ENCODE results near the gene ARMC12.

ARMC12 gene

GRCh38 chr6:35737413-35738211, 780 bp downstream of the ARMC12 start:
- peak; percentile 20 for DNase-seq

- DNase-seq, result no peak
Measured at GRCh38 chr6:35739645-35740524, 3.1 kb downstream of the ARMC12 start.

- DNase-seq, result no peak
Measured at GRCh38 chr6:35742842-35743241, 6.0 kb downstream of the ARMC12 start.

GRCh38 chr6:35745509-35745908, 8.7 kb downstream of the ARMC12 start:
- DNase-seq, result no peak

- no peak for DNase-seq
Measured at GRCh38 chr6:35746516-35746915, 9.7 kb downstream of the ARMC12 start.

GRCh38 chr6:35747877-35748276, 11.0 kb downstream of the ARMC12 start:
- no peak for DNase-seq

- DNase-seq, result no peak
Measured at GRCh38 chr6:35750557-35750956, 13.7 kb downstream of the ARMC12 start.

- no peak for DNase-seq
Measured at GRCh38 chr6:35751594-35751993, 14.8 kb downstream of the ARMC12 start.

GRCh38 chr6:35752330-35752729, 15.5 kb downstream of the ARMC12 start:
- DNase-seq, result no peak

GRCh38 chr6:35754452-35755277, 17.8 kb downstream of the ARMC12 start:
- no peak for DNase-seq

- no peak for DNase-seq
Measured at GRCh38 chr6:35755278-35755924, 18.6 kb downstream of the ARMC12 start.

GRCh38 chr6:35757456-35758123, 20.8 kb downstream of the ARMC12 start:
- DNase-seq, result no peak

GRCh38 chr6:35759426-35759825, 22.6 kb downstream of the ARMC12 start:
- DNase-seq, result no peak

GRCh38 chr6:35765739-35766138, 28.9 kb downstream of the ARMC12 start:
- no peak for DNase-seq

GRCh38 chr6:35769211-35769610, 32.4 kb downstream of the ARMC12 start:
- DNase-seq, result no peak

- DNase-seq, result no peak
Measured at GRCh38 chr6:35771343-35771627, 34.5 kb downstream of the ARMC12 start.

GRCh38 chr6:35774116-35774794, 37.4 kb downstream of the ARMC12 start:
- no peak for DNase-seq

GRCh38 chr6:35775031-35775430, 38.2 kb downstream of the ARMC12 start:
- DNase-seq, result no peak

GRCh38 chr6:35776364-35777215, 39.8 kb downstream of the ARMC12 start, which contains the start of gene CLPSL2:
Gene CLPSL2 (plus strand): TSS chr6:35776598. CDS start chr6:35776619, 21 bp downstream.
- DNase-seq, result peak; percentile 11

- DNase-seq, result no peak
Measured at GRCh38 chr6:35777356-35778102, 40.7 kb downstream of the ARMC12 start.

All from NCI-H1092 (cell line).